GM21423 (cell line): ENCODE results near the gene HCFC1R1.

Experiments
- ATAC-seq: cut with Tn5 transposase; IDR thresholded peaks from one replicate; pipeline ENCODE4 v1.9.1; 2021; ENCODE audit warnings: mild to moderate bottlenecking, moderate library complexity; ENCODE audit not compliant: unreplicated experiment

HCFC1R1 gene

GRCh38 chr16:2979669-2980226 lies 44.0 kb downstream of the HCFC1R1 start:
- peak; percentile 4 for ATAC-seq

- no peak for ATAC-seq
These were observed 46.3 kb downstream of the HCFC1R1 start for GRCh38 chr16:2977440-2977839.

- ATAC-seq: no peak
These were observed 47.1 kb downstream of the HCFC1R1 start for GRCh38 chr16:2976673-2977072.

DNA sequence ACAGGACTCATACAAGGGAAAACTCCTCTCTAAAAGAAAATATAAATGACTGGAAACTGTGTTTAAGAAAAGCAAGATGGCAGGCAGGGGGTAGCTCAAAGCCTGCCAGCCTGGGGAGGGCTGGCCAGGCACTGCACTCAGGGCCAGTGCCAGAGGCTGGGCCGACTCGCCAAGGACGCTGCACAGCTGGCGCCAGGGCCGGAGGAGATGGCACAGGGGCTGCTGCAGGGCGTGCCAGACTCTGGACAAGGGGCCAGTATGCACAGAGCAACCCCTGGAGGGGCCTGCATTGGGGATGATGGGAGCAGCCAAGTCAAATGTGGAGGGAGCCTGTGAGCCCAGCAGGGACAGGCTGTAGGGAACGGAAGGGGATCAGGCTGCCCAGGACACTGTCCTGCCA lies 47.5 kb downstream of the HCFC1R1 start:
- ATAC-seq: no peak

DNA sequence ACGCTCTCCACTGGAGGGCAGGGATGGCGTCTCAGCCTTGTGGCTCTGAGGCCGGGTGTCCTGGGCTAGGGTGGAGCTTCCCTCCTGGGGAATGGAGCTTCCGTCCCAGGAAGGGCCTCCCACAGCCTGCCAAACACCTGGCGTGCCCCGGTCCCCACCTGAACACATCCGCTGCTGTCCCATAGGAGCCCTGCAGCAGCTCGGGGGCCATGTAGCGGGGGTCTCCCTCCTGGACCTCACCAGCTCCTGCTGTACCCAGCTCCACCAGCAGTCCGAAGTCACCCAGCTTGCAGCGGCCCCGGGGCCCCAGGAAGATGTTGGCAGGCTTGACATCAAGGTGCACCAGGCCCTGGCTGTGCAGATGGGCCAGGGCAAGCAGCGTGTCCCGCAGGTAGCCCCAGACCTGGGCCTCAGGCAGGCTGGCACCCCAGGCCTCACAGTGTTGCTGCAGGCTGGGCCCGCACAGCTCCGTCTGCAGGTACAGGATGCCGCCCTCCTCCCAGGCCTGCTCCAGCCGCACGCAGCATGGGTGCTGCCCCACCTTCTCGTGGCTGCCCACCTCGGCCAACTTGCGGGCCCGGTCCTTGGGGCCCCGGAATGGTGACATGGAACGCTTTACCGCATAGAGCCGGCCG lies 48.5 kb downstream of the HCFC1R1 start:
- ATAC-seq: no peak

DNA sequence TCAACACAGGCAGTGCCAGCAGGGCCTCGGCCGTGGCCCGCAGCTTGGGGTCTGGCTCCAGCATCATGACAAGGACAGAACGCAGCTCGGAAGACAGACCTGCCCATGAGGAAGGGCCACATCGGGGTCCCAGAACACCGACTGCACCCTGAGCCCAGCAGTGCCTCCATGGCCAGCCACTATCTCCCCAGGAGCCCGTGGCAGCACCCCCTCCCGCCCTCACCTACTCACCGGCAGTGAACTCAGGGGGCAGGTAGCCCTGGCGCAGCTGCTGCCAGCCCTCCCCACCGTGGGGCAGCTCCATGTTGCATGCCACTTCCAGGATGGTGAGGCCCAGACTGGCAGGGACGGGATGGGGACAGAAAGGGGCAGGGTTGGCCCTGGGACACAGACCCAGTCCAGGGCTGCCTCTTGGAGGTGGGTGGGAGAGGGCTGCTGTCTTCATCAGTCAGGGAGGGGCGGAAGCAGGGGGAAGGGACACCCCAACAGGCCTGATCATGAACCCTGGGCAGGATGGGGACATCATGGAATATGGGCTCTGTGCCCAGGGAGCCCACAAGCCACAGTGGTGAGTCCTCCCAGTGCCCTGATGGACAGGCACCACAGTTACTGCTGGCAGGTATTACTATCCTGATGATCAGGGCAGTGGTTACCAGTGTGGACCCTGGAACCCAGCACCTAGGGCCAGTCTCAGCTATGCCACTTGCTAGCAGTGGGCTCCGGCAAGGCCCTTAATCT lies 49.3 kb downstream of the HCFC1R1 start:
- no peak for ATAC-seq

GRCh38 chr16:2973605-2974318 lies 50.0 kb downstream of the HCFC1R1 start:
- no peak for ATAC-seq

DNA sequence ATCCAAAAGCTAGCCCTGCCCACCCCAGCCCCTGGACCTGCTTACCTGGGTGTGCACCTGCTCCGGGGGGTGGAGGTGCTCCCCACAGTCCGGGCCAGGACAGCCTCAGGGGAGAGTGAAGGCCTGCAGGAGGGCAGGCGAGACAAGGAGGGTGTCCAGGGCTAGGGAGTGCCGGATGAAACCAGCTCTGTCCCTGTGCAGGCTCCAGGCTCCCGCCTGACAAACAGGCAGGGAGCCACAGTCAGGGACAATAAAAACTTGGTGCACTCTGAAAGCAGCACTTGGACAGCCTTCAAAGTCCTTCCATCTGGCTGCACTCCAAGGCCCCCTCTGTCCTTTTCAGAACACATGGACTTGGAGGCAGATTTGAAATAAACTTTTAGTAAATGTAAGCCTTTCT lies 50.6 kb downstream of the HCFC1R1 start:
- ATAC-seq: no peak
